ENCODE data around the gene ISG20.

Gene ISG20

GRCh38 chr15:88695101-88695500 is 56.3 kb downstream of the ISG20 start:
- DNase-seq: no peak

GRCh38 chr15:88695691-88696251 is 57.0 kb downstream of the ISG20 start:
- no peak for DNase-seq

GRCh38 chr15:88696254-88696653 is 57.4 kb downstream of the ISG20 start:
- DNase-seq: no peak

GRCh38 chr15:88697276-88697675 is 58.5 kb downstream of the ISG20 start:
- no peak for DNase-seq

- DNase-seq: no peak
Measured at GRCh38 chr15:88699861-88700260, 61.0 kb downstream of the ISG20 start.

GRCh38 chr15:88700716-88701115 is 61.9 kb downstream of the ISG20 start:
- no peak for DNase-seq

GRCh38 chr15:88701561-88702095 is 62.8 kb downstream of the ISG20 start:
- peak; percentile 29 for DNase-seq

GRCh38 chr15:88702983-88703382 is 64.2 kb downstream of the ISG20 start:
- DNase-seq: no peak

- no peak for DNase-seq
Measured at GRCh38 chr15:88703533-88703932, 64.7 kb downstream of the ISG20 start.

- DNase-seq: no peak
Measured at GRCh38 chr15:88704791-88705768, 66.3 kb downstream of the ISG20 start.

GRCh38 chr15:88705769-88706165 is 67.0 kb downstream of the ISG20 start:
- DNase-seq: no peak
